HG02870 (cell line): Measurements from ENCODE around the gene PDE8B.

Experiments used
- ATAC-seq: cut with Tn5 transposase; IDR thresholded peaks from one replicate; pipeline ENCODE4 v1.9.1; 2021; ENCODE audit warnings: mild to moderate bottlenecking, moderate library complexity; ENCODE audit not compliant: unreplicated experiment

The PDE8B gene

GRCh38 chr5:77210091-77210963 lies at the start of gene PDE8B:
TSS of gene PDE8B (plus strand) at chr5:77210680. CDS start at chr5:77210926, 246 bp downstream.
- no peak for ATAC-seq

DNA sequence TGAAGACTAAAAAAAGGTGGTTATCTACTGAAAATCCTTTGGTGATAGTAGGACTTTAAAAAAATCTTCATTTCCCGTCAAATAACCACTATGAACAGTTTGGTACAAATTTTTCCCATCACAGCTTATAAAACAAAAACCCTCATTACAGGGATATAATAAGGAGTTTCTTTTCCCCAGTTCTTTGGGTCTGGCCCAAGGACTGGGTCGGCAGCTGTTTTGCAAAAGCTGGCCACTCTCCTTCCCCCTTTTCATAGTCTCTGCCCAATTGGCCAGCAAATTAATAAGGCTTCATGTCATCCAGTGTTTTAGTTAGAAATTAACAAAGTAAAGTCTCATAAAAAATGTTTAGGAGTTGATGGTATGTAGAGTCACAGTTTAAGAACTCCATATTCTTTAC lies 47.0 kb upstream of the PDE8B start:
- no peak for ATAC-seq

- no peak for ATAC-seq
Observed at GRCh38 chr5:77167063-77167462, 43.4 kb upstream of the PDE8B start.

GRCh38 chr5:77167695-77168121 lies 42.8 kb upstream of the PDE8B start:
- ATAC-seq: no peak

- ATAC-seq: no peak
Observed at GRCh38 chr5:77168161-77168878, 42.2 kb upstream of the PDE8B start.

- no peak for ATAC-seq
Observed at GRCh38 chr5:77168879-77169244, 41.6 kb upstream of the PDE8B start.

- no peak for ATAC-seq
Observed at GRCh38 chr5:77170196-77170890, 40.1 kb upstream of the PDE8B start.

GRCh38 chr5:77171141-77171910 lies 39.2 kb upstream of the PDE8B start:
- ATAC-seq: no peak

DNA sequence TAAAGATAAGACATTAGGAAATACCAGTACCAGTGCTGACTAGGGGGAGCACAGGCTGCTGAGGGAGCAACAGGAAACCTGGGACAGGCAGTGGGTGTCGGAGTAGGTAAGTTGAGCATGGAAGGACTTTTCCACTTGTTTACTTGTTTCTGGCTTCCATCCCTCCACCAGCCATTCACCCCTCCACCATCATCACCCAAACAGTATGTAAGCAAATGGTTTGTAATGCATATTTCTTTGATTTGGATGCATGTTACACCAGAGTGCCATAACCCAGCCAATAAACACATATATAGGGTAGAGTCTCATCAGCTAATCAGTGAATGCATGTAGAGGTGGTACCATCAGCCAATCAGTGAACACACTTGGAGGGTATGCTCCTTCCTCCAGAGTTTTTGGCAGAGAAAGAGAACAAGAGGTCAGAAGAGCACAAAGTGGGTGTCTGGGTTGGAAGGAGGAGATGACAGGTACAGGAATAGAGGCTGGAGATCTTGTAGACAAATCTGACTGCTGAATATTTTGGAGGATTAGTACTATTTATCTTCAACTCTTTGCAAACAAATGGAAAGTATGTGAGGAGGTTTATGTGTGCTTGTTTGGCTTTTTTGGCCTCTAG lies 37.7 kb upstream of the PDE8B start:
- ATAC-seq: no peak

DNA sequence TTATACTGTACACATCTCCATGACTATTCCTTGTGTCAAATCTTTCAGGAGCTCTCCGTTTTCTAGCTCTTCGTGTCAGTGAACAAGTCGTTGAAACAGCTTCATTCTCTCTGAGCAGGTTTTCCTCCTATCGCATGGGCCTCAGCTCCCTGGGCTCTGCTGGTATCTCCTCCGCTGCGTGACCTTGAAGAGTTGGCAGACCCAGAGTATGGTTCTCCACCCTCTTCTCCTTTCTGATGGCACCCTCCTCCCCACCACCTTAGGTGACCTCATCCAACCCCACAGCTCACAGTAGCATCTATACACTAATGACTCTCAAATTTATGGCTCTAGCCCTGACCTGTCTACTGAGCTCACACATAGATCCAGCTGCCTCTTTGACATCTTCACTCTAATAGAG lies 36.0 kb upstream of the PDE8B start:
- ATAC-seq: no peak

- ATAC-seq: no peak
Observed at GRCh38 chr5:77175231-77175630, 35.2 kb upstream of the PDE8B start.

GRCh38 chr5:77176429-77176828 lies 34.1 kb upstream of the PDE8B start:
- no peak for ATAC-seq

DNA sequence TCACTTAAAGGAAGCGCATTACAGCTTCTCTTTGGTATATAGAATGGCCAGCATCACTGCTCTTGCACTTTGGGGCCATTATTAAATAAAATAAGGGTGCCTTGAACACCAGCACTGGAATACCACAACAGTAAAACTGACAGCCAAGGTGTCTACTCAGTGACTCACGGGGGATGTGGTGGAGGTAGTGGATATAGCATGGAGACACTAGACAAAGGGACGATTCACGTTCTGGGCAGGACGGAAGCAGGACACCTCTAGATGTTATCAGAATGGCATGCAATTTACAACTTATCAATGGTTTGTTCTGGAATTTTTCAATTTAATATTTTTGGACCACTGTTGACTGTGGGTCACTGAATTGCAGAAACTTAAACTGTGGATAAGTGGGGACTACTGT lies 32.9 kb upstream of the PDE8B start:
- ATAC-seq: no peak

- ATAC-seq: no peak
Observed at GRCh38 chr5:77180167-77181081, 30.1 kb upstream of the PDE8B start.

GRCh38 chr5:77181173-77181572 lies 29.3 kb upstream of the PDE8B start:
- ATAC-seq: no peak

DNA sequence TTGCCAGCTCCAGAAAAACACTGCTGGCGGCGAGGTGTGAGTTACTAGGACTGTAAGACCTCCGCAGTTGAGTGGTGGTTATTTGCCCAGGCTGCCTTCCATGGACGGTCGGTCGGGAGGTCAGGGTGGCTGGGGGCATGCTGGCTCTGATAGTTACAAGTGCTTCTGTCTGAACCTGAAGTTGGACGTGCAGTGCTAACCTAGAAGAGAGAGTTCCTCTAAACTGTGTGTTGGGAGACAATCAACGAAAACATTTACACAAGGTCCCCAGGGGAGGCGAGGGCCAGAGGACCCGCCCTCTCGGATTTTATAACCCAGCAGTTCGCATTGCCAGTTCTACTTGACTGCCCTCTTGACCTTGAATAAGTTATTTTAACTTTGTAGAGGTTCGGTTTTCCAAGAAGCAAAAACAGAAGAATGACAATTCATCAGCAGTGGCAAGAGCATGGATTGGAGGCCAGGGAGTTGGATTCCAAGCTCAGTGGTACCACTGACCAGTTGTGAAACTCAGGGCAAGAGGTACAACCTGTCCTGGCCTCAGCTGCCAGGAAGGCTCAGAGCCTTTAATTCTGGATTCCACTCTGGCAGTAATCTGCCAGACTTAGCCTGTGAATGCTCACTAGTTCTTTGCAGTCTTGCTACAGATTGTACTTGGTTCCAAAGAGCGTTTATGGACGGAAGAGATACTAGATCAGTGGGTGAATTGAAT lies 28.7 kb upstream of the PDE8B start:
- no peak for ATAC-seq

- ATAC-seq: no peak
Observed at GRCh38 chr5:77182367-77182766, 28.1 kb upstream of the PDE8B start.

DNA sequence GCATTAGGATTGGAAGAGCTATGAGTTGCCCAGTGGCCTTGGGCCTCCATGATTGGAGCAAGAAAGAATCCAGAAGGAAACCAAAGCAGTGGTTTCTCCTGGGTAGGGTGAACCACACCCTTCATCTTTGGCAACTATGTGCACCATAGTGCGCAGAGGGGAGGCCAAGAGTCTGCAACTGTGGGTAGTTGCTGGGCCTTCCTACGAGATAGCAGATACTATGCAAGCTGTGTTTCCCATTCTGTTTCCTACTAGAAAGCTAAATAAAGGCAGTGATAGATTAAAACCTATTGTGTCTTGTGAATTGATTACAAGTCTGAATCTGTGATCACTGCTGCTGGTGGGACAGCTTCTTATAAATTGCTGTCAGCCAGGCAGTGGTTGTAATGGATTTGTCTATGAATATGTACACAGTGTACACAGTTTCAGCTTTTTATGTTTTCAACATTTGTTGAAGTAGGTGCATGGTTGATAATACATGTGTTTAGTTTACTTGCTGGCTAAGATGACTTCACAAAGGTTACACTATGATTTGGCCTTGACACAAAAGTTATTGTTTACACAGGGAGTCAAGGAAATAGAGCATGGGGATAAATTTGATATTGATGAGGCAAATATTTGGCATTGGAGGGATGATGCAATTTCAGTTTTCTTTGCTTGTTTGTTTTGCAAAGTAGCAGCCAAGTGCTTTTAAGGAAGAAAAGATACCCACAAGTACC lies 23.7 kb upstream of the PDE8B start:
- no peak for ATAC-seq
